ENCODE data around the gene PIANP.
A peak's percentile ranks its signal among the peaks of the same experiment; 100 is the strongest.

Gene PIANP

GRCh38 chr12:6691473-6691872 is 9.1 kb downstream of the PIANP start:
- no peak overlapping the region for H3K9ac ChIP-seq (ENCODE audit: low read depth, low read length)
- no peaks in the 10 kb centered on the region for H3K9me3 ChIP-seq (ENCODE audit: insufficient read depth, low read depth, low read length)
- H3K36me3 ChIP-seq (ENCODE audit: insufficient read depth, low read depth, low read length) = peaks cover 14% of the 10 kb centered on the region; the same call in 1 of the 2 replicates

GRCh38 chr12:6688999-6689882 is 11.4 kb downstream of the PIANP start, which contains the start of gene ZNF384:
TSS of gene ZNF384 (minus strand) at chr12:6689375. CDS start at chr12:6679520, 9,855 bp downstream.
- Histone ChIP-seq H3K9ac (ENCODE audit: low read depth, low read length) (peak within 1 kb of the TSS; percentile 94), H3K9me3 (ENCODE audit: insufficient read depth, low read depth, low read length) (no peaks in the 10 kb centered on the region), H3K4me3 (ENCODE audit: low read length) (peak within 1 kb of the TSS; percentile 88), H3K4me1 (ENCODE audit: insufficient read depth, low read length) (peaks cover 6% of the 10 kb centered on the region; the same call in 1 of the 2 replicates), H3K36me3 (ENCODE audit: insufficient read depth, low read depth, low read length) (peaks cover 16% of the 10 kb centered on the region; the same call in 1 of the 2 replicates), H3K27ac (ENCODE audit: low read length) (peak within 1 kb of the TSS; percentile 60), H3K27me3 (ENCODE audit: insufficient read depth, low read length) (no peaks in the 10 kb centered on the region)

More at GRCh38 chr12:6691473-6691872, 9.1 kb downstream of the PIANP start:
- Histone ChIP-seq H3K4me3 (ENCODE audit: low read length) (no peak overlapping the region), H3K27ac (ENCODE audit: low read length) (no peak overlapping the region), H3K27me3 (ENCODE audit: insufficient read depth, low read length) (no peaks in the 10 kb centered on the region), H3K4me1 (ENCODE audit: insufficient read depth, low read length) (peaks cover 6% of the 10 kb centered on the region; the same call in 1 of the 2 replicates)

GRCh38 chr12:6688543-6688998 is 12.0 kb downstream of the PIANP start:
- Histone ChIP-seq H3K27ac (ENCODE audit: low read length) (peak overlapping the region; percentile 60), H3K36me3 (ENCODE audit: insufficient read depth, low read depth, low read length) (peaks cover 22% of the 10 kb centered on the region; the same call in 1 of the 2 replicates), H3K4me3 (ENCODE audit: low read length) (peak overlapping the region; percentile 88), H3K4me1 (ENCODE audit: insufficient read depth, low read length) (peaks cover 6% of the 10 kb centered on the region; the same call in 1 of the 2 replicates), H3K9me3 (ENCODE audit: insufficient read depth, low read depth, low read length) (no peaks in the 10 kb centered on the region), H3K9ac (ENCODE audit: low read depth, low read length) (peak overlapping the region; percentile 94), H3K27me3 (ENCODE audit: insufficient read depth, low read length) (no peaks in the 10 kb centered on the region)

- H3K27ac ChIP-seq (ENCODE audit: low read length) = no peak overlapping the region
- H3K4me3 ChIP-seq (ENCODE audit: low read length) = no peak overlapping the region
- H3K9me3 ChIP-seq (ENCODE audit: insufficient read depth, low read depth, low read length) = no peaks in the 10 kb centered on the region
- no peaks in the 10 kb centered on the region for H3K27me3 ChIP-seq (ENCODE audit: insufficient read depth, low read length)
- H3K9ac ChIP-seq (ENCODE audit: low read depth, low read length) = no peak overlapping the region
- peaks cover 6% of the 10 kb centered on the region; the same call in 1 of the 2 replicates for H3K4me1 ChIP-seq (ENCODE audit: insufficient read depth, low read length)
- peaks cover 39% of the 10 kb centered on the region for H3K36me3 ChIP-seq (ENCODE audit: insufficient read depth, low read depth, low read length)
Observed at GRCh38 chr12:6685814-6686213, 14.8 kb downstream of the PIANP start.

- Histone ChIP-seq H3K9me3 (ENCODE audit: insufficient read depth, low read depth, low read length) (no peaks in the 10 kb centered on the region), H3K36me3 (ENCODE audit: insufficient read depth, low read depth, low read length) (peaks cover 50% of the 10 kb centered on the region), H3K9ac (ENCODE audit: low read depth, low read length) (no peak overlapping the region), H3K4me1 (ENCODE audit: insufficient read depth, low read length) (peaks cover 6% of the 10 kb centered on the region; the same call in 1 of the 2 replicates), H3K27ac (ENCODE audit: low read length) (no peak overlapping the region), H3K4me3 (ENCODE audit: low read length) (no peak overlapping the region), H3K27me3 (ENCODE audit: insufficient read depth, low read length) (no peaks in the 10 kb centered on the region)
Observed at GRCh38 chr12:6684609-6685008, 16.0 kb downstream of the PIANP start.

GRCh38 chr12:6676962-6677361 is 23.7 kb downstream of the PIANP start:
- H3K4me3 ChIP-seq (ENCODE audit: low read length) = no peak overlapping the region
- no peak overlapping the region for H3K27ac ChIP-seq (ENCODE audit: low read length)
- no peak overlapping the region for H3K9ac ChIP-seq (ENCODE audit: low read depth, low read length)
- H3K9me3 ChIP-seq (ENCODE audit: insufficient read depth, low read depth, low read length) = no peaks in the 10 kb centered on the region
- peaks cover 94% of the 10 kb centered on the region for H3K36me3 ChIP-seq (ENCODE audit: insufficient read depth, low read depth, low read length)
- H3K4me1 ChIP-seq (ENCODE audit: insufficient read depth, low read length) = no peaks in the 10 kb centered on the region
- no peaks in the 10 kb centered on the region for H3K27me3 ChIP-seq (ENCODE audit: insufficient read depth, low read length)

- Histone ChIP-seq H3K4me3 (ENCODE audit: low read length) (no peak overlapping the region), H3K27ac (ENCODE audit: low read length) (no peak overlapping the region), H3K27me3 (ENCODE audit: insufficient read depth, low read length) (no peaks in the 10 kb centered on the region), H3K9me3 (ENCODE audit: insufficient read depth, low read depth, low read length) (no peaks in the 10 kb centered on the region), H3K4me1 (ENCODE audit: insufficient read depth, low read length) (no peaks in the 10 kb centered on the region), H3K9ac (ENCODE audit: low read depth, low read length) (no peak overlapping the region), H3K36me3 (ENCODE audit: insufficient read depth, low read depth, low read length) (peaks cover 96% of the 10 kb centered on the region)
Observed at GRCh38 chr12:6672143-6672542, 28.5 kb downstream of the PIANP start.

GRCh38 chr12:6667559-6668210 is 32.9 kb downstream of the PIANP start:
- Histone ChIP-seq H3K4me3 (ENCODE audit: low read length) (no peak overlapping the region), H3K36me3 (ENCODE audit: insufficient read depth, low read depth, low read length) (peaks cover 63% of the 10 kb centered on the region), H3K9ac (ENCODE audit: low read depth, low read length) (no peak overlapping the region), H3K4me1 (ENCODE audit: insufficient read depth, low read length) (no peaks in the 10 kb centered on the region), H3K27me3 (ENCODE audit: insufficient read depth, low read length) (no peaks in the 10 kb centered on the region), H3K9me3 (ENCODE audit: insufficient read depth, low read depth, low read length) (no peaks in the 10 kb centered on the region), H3K27ac (ENCODE audit: low read length) (no peak overlapping the region)

GRCh38 chr12:6666211-6666610 is 34.4 kb downstream of the PIANP start:
- no peak overlapping the region for H3K4me3 ChIP-seq (ENCODE audit: low read length)
- no peaks in the 10 kb centered on the region for H3K27me3 ChIP-seq (ENCODE audit: insufficient read depth, low read length)
- H3K36me3 ChIP-seq (ENCODE audit: insufficient read depth, low read depth, low read length) = peaks cover 49% of the 10 kb centered on the region
- no peak overlapping the region for H3K9ac ChIP-seq (ENCODE audit: low read depth, low read length)
- no peaks in the 10 kb centered on the region for H3K4me1 ChIP-seq (ENCODE audit: insufficient read depth, low read length)
- no peaks in the 10 kb centered on the region for H3K9me3 ChIP-seq (ENCODE audit: insufficient read depth, low read depth, low read length)
- H3K27ac ChIP-seq (ENCODE audit: low read length) = no peak overlapping the region

- H3K9ac ChIP-seq (ENCODE audit: low read depth, low read length) = no peak overlapping the region
Observed at GRCh38 chr12:6664902-6665301, 35.7 kb downstream of the PIANP start.

GRCh38 chr12:6662906-6663742 is 37.5 kb downstream of the PIANP start, which contains the start of gene ING4:
TSS of gene ING4 (minus strand) at chr12:6663119. CDS start at chr12:6663101, 18 bp downstream.
- Histone ChIP-seq H3K27me3 (ENCODE audit: insufficient read depth, low read length) (no peaks in the 10 kb centered on the region), H3K4me3 (ENCODE audit: low read length) (peak within 1 kb of the TSS; percentile 90), H3K27ac (ENCODE audit: low read length) (peak within 1 kb of the TSS; percentile 2), H3K4me1 (ENCODE audit: insufficient read depth, low read length) (no peaks in the 10 kb centered on the region), H3K36me3 (ENCODE audit: insufficient read depth, low read depth, low read length) (peaks cover 22% of the 10 kb centered on the region), H3K9me3 (ENCODE audit: insufficient read depth, low read depth, low read length) (no peaks in the 10 kb centered on the region), H3K9ac (ENCODE audit: low read depth, low read length) (peak within 1 kb of the TSS; percentile 85; the same call in 1 of the 2 replicates)

More at GRCh38 chr12:6664902-6665301, 35.7 kb downstream of the PIANP start:
- H3K27ac ChIP-seq (ENCODE audit: low read length) = no peak overlapping the region
- no peaks in the 10 kb centered on the region for H3K4me1 ChIP-seq (ENCODE audit: insufficient read depth, low read length)
- no peaks in the 10 kb centered on the region for H3K27me3 ChIP-seq (ENCODE audit: insufficient read depth, low read length)
- peaks cover 36% of the 10 kb centered on the region for H3K36me3 ChIP-seq (ENCODE audit: insufficient read depth, low read depth, low read length)
- H3K9me3 ChIP-seq (ENCODE audit: insufficient read depth, low read depth, low read length) = no peaks in the 10 kb centered on the region
- H3K4me3 ChIP-seq (ENCODE audit: low read length) = no peak overlapping the region

Data from iPS-20b (cell line).